Measurements from ENCODE around the gene FGGY.

GRCh38 chr1:59747420-59748024, 450.6 kb downstream of the FGGY start:
- TF ChIP-seq, protein P1, sequence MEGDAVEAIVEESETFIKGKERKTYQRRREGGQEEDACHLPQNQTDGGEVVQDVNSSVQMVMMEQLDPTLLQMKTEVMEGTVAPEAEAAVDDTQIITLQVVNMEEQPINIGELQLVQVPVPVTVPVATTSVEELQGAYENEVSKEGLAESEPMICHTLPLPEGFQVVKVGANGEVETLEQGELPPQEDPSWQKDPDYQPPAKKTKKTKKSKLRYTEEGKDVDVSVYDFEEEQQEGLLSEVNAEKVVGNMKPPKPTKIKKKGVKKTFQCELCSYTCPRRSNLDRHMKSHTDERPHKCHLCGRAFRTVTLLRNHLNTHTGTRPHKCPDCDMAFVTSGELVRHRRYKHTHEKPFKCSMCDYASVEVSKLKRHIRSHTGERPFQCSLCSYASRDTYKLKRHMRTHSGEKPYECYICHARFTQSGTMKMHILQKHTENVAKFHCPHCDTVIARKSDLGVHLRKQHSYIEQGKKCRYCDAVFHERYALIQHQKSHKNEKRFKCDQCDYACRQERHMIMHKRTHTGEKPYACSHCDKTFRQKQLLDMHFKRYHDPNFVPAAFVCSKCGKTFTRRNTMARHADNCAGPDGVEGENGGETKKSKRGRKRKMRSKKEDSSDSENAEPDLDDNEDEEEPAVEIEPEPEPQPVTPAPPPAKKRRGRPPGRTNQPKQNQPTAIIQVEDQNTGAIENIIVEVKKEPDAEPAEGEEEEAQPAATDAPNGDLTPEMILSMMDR (IDR thresholded peaks at IDR 0.05): no peak
- TF ChIP-seq EP300 (IDR thresholded peaks at IDR 0.05) (no peak), POLR2AphosphoS5 (IDR thresholded peaks at IDR 0.05) (no peak), POLR2A (IDR thresholded peaks at IDR 0.05; ENCODE audit: low read depth) (no peak)

Data from esophagus muscularis mucosa (tissue), 4 donors.